HG02642 (cell line): Measurements from ENCODE around the gene MPL.
A peak's percentile ranks its signal among the peaks of the same experiment; 100 is the strongest.
"Not testable (repeated sequence)": the region's sequence is repeated elsewhere in the genome, so short reads cannot be mapped to it uniquely, and the experiment has no call there.

Experiments
- ATAC-seq: cut with Tn5 transposase; IDR thresholded peaks from one replicate; pipeline ENCODE4 v1.9.1; 2021; ENCODE audit warnings: mild to moderate bottlenecking; ENCODE audit not compliant: unreplicated experiment, poor library complexity

Gene MPL

GRCh38 chr1:43369779-43370178 lies 32.2 kb downstream of the MPL start:
- not testable (repeated sequence) for ATAC-seq

DNA sequence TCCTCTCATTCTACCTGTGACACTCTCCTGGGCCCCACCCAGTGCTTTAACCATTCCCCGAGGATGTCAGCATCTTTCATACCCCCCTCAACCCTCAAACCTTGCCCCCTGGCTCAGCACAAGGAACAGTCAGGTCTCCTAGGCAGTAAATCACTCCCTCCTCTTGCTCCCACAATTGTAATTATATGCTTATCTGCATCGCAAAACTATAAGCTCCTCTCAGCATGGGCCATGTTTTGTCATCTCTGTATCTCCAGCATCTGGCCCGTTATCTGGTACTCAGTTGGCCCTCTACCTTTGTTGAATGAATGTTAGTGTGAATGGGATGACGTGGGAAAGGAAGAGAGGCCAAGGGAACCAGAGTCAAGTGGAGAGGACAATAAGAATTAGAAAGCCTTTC lies 32.9 kb downstream of the MPL start:
- no peak for ATAC-seq

DNA sequence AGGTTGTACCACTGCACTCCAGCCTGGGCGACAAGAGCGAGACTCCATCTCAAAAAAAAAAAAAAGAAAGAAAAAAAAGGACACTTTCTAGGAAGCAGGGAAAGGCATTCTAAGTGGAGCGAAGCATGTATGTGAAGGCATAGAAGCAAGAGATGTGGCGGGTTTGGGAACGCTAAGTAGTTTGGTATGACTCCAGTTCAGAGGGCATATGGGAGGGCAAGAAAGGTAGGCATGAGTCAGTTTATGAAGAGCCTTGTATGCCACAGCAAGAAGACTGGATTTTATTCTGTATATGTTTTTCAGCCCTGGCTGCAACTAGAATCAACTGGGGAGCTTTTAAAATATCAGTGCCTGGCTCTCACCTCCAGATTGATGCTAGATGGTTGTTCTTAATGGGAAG lies 34.6 kb downstream of the MPL start:
- no peak for ATAC-seq

GRCh38 chr1:43373066-43373940 lies 35.7 kb downstream of the MPL start:
- no peak for ATAC-seq

DNA sequence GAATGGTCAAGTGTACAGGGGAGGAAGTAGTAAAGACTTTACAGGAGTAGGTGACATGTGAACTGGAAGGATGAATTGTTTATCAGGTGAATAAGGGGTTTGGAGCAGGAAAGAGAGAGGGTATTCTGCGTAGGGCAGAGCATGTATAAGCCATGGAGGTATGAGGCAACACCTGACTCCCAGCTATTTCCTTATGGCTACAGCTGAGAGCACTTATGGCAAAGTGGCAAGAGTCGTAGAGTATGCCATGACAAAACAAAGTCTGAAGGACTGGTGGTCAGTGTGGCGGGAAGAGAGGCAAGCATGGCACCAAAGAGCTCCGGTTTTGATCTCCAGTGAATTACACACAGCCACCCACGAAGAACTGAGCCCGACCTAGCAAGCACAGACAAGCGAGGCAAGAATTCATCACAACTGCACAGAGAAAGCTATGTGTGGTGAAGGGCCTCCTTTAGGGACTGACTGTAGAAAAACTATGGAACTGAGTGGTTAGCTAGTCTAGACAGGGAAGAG lies 39.2 kb downstream of the MPL start:
- no peak for ATAC-seq

- no peak for ATAC-seq
Observed at GRCh38 chr1:43377831-43378230, 40.2 kb downstream of the MPL start.

GRCh38 chr1:43379476-43379875 lies 41.9 kb downstream of the MPL start:
- ATAC-seq = no peak

GRCh38 chr1:43381612-43382011 lies 44.0 kb downstream of the MPL start:
- ATAC-seq = no peak

DNA sequence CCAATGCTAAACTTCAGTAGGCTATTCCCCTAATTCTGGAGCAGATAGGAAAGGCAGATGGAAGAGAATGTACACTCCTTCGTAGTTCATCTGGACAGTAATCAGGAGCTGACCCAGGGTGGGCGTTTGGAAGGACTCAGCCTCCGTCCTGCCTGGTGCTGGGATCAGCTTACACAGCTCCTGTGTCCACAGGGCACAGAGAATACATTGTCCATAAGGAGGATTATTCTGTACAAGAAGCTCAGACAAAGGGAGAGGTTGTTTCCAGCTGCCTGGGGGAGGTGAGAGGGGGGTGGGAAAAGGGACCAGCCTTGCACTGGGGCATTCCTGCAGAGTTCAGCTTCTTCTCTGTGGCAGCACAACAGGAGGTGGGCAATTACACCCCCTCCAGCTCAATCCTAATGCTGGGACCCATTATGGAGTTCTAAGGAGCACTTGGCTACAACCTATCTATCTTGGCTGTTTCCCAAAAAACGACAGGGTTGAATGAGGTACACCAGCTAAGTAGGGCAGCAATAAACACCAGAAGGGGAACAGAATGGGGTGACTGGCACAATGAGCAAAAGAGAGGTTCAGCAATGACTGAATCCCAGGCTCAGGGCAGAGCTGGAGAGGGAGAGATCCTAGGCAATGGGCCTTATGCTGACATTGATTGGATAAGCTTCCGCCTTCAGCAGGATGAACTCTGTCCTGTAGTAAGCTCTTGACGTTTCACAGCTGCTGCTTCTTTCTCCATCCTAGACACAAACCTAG lies 44.6 kb downstream of the MPL start:
- no peak for ATAC-seq

GRCh38 chr1:43383449-43383848 lies 45.8 kb downstream of the MPL start:
- no peak for ATAC-seq

- ATAC-seq = no peak
Observed at GRCh38 chr1:43386676-43387075, 49.1 kb downstream of the MPL start.

- ATAC-seq = no peak
Observed at GRCh38 chr1:43387976-43388599, 50.5 kb downstream of the MPL start.

DNA sequence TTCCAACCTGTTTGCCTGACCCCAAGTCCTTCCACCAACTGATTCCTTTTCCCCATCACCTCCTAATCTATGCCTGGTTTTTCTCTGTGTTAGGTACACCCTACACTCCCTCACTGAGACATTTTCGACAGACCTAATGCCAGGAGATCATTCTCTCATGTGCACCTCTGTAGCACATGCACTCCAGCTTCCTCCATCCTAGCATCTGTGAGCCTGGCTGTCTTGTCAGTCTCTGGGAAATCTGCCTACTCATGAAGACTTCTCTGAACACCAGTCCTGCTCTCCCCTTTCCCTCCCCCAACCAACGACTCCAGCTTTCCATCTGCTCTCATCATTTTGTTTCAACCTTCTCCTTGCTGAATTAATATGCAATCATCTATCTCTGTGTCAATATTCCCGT lies 51.0 kb downstream of the MPL start:
- ATAC-seq = no peak

DNA sequence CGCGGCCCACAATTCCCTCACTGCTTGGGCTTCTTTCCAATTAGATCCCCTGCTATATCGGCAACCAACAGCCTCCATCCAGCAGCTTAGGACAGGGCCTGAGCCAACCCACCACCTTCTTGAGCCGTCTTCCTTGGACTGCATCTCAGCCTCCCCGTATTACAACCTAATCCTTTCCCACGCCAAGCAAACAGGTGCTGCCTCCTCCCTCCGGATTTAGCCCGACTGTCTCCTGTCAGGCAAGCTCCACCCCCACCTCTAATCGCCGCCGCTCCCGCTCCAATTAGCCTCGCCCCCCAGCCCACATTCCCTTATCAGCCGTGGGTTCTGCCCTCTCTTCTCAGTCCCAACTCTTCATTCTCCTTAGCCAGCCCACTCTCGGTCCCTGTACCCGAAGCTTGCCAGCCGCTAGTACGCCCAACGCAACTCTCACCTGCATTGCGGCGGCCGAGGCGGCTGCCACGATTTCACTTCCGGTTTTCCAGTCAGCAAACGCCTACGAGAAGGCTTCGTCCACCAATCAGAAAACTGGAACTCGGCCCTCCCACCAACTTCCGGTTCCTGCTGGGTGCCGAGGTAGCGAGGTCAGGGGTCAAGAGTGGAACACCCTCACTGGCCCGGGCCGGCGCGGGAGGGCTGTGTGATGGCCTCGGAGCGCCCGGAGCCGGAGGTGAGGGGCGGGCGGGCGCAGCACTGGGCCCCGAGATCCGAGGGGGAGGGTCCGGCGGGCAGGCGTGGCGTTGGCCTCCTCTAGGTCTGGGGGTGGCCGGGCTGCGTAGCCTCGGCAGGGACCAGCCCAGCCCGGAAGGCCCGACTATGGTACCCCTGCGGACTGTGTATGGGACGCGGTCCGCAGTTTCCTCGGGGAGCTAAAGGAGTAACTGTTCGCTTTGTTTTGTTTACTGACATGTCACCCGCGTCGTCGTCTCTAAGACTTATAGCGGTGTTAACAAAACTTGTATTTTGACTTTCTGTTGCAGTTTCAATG lies 52.0 kb downstream of the MPL start, which contains the start of the genes MED8 and SZT2:
MED8 (minus strand) TSS at position 475 of the 988 bp plus-strand sequence; CDS start at position 439, 36 bp downstream.
SZT2 (plus strand) TSS at position 574 of the 988 bp plus-strand sequence; CDS start at position 644, 70 bp downstream.
- ATAC-seq = peak; percentile 91

- ATAC-seq = no peak
Observed at GRCh38 chr1:43392702-43393101, 55.1 kb downstream of the MPL start.

GRCh38 chr1:43395523-43395922 lies 57.9 kb downstream of the MPL start:
- no peak for ATAC-seq

- ATAC-seq = no peak
Observed at GRCh38 chr1:43396059-43396458, 58.4 kb downstream of the MPL start.

DNA sequence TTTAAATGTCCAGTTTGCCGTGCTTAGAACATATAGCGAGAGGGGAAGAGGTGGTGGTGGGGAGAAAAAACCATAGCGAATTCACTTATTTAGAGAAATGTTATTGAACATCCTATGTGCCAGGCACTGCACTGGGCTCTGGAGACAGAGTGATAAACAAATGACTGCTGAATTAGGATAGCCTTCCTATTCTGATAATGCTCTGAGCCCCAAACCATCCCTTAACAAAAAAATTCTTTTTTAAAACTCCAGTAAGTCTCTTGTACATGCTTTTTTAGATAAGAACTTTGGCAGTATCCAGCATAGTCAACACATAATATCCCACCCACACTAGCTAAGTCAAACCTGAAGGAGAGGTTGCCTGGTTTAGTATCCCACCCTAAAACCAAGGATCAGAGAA lies 60.6 kb downstream of the MPL start:
- ATAC-seq = no peak

DNA sequence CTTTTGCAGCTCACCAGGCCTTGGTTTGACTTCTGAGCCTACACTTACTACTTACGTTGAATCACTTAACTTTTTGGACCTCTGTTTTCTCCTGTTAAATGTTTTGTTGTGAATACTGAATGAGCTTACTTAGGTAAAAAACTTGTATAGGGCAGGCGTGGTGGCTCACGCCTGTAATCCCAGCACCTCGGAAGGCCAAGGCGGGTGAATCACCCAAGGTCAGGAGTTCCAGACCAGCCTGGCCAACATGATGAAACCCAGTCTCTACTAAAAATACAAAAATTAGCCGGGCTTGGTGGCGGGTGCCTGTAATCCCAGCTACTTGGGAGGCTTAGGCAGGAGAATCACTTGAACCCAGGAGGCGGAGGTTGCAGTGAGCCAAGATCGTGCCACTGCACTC lies 62.8 kb downstream of the MPL start:
- ATAC-seq = not testable (repeated sequence)
